OCI-LY1 (cell line): ENCODE data around the gene RPL21.

Experiments
- H2AFZ ChIP-seq: fragments of 200-600 bp; sonication (generic), shearing (Covaris generic); 2 replicates; pipeline ENCODE4 v1.6.0; 2014; ENCODE audit warnings: antibody characterized with exemption, mild to moderate bottlenecking, low read length
- H3F3A ChIP-seq: fragments of 200-600 bp; sonication (generic), shearing (Covaris generic); 2 replicates; pipeline ENCODE4 v1.6.0; 2014; ENCODE audit warnings: mild to moderate bottlenecking, antibody characterized with exemption, low read length, moderate library complexity; ENCODE audit not compliant: insufficient read depth
- H3K27ac ChIP-seq: fragments of 200-600 bp; sonication (generic); 2 replicates; pipeline ENCODE4 v1.5.1; 2014; ENCODE audit warnings: low read length, mixed run types, mild to moderate bottlenecking, low read depth; ENCODE audit not compliant: poor library complexity, severe bottlenecking
- H3K27me3 ChIP-seq: fragments of 200-600 bp; sonication (generic); 2 replicates; pipeline ENCODE4 v1.6.0; 2014; ENCODE audit warnings: antibody characterized with exemption, mild to moderate bottlenecking, low read length, moderate library complexity; ENCODE audit not compliant: insufficient read depth
- H3K36me3 ChIP-seq: fragments of 200-600 bp; sonication (generic); 2 replicates; pipeline ENCODE4 v1.6.1; 2014; ENCODE audit warnings: mild to moderate bottlenecking, antibody characterized with exemption, low read length, moderate library complexity, mixed read lengths; ENCODE audit not compliant: insufficient read depth
- H3K4me1 ChIP-seq: fragments of 200-600 bp; sonication (generic); 2 replicates; pipeline ENCODE4 v1.5.1; 2014; ENCODE audit warnings: mild to moderate bottlenecking, low read length, moderate library complexity; ENCODE audit not compliant: insufficient read depth, severe bottlenecking
- H3K4me2 ChIP-seq: fragments of 200-600 bp; sonication (generic), shearing (Covaris generic); 2 replicates; pipeline ENCODE4 v1.6.1; 2014; ENCODE audit warnings: low read length
- H3K4me3 ChIP-seq: fragments of 200-600 bp; sonication (generic); 2 replicates; pipeline ENCODE4 v1.5.1; 2014; ENCODE audit warnings: low read length, low read depth, mild to moderate bottlenecking, mixed read lengths; ENCODE audit not compliant: poor library complexity, severe bottlenecking
- H3K79me2 ChIP-seq: fragments of 200-600 bp; shearing (Covaris generic); 2 replicates; pipeline ENCODE4 v1.6.1; 2016; ENCODE audit warnings: mixed run types, low read length, mixed read lengths; ENCODE audit not compliant: insufficient read depth
- H3K9ac ChIP-seq: fragments of 200-600 bp; sonication (generic), shearing (Covaris generic); 2 replicates; pipeline ENCODE4 v1.6.1; 2014; ENCODE audit warnings: mild to moderate bottlenecking, low read length, mixed read lengths
- H3K9me2 ChIP-seq: fragments of 200-600 bp; sonication (generic), shearing (Covaris generic); 2 replicates; pipeline ENCODE4 v1.6.1; 2014; ENCODE audit warnings: low read depth, mild to moderate bottlenecking, low read length, mixed read lengths
- H3K9me3 ChIP-seq: fragments of 200-600 bp; shearing (Covaris generic); 2 replicates; pipeline ENCODE4 v1.6.1; 2014; ENCODE audit warnings: low read length, mixed read lengths
- H4K20me1 ChIP-seq: fragments of 200-600 bp; sonication (generic), shearing (Covaris generic); 2 replicates; pipeline ENCODE4 v1.6.0; 2016; ENCODE audit warnings: mild to moderate bottlenecking, low read length; ENCODE audit not compliant: insufficient read depth
- CTCF ChIP-seq: fragments of 200-600 bp; sonication (generic), shearing (Covaris generic); IDR thresholded peaks from 2 replicates; pipeline ENCODE4 v1.5.1; 2017; ENCODE audit warnings: mild to moderate bottlenecking, antibody characterized with exemption, low read length, moderate library complexity, mixed read lengths
- EZH2 ChIP-seq: fragments of 200-600 bp; sonication (generic), shearing (Covaris generic); IDR thresholded peaks from 2 replicates; pipeline ENCODE4 v1.8.0; 2017; ENCODE audit warnings: borderline replicate concordance, mixed run types, mild to moderate bottlenecking, antibody characterized with exemption, low read length, moderate library complexity, mixed read lengths

RPL21 gene

GRCh38 chr13:27259831-27260230 is 8.5 kb downstream of the RPL21 start:
- no peaks in the 10 kb centered on the region for H3K9me3 ChIP-seq
- peaks cover 6% of the 10 kb centered on the region; the same call in 1 of the 2 replicates for H3K79me2 ChIP-seq

GRCh38 chr13:27261396-27261795 is 10.0 kb downstream of the RPL21 start:
- Histone ChIP-seq H3K27ac (no peak overlapping the region), H3K27me3 (no peaks in the 10 kb centered on the region), H3F3A (peaks cover 12% of the 10 kb centered on the region), H4K20me1 (0 out of 2 replicates have a peak, but pooled peaks cover 3% of the 10 kb centered on the region), H3K79me2 (no peaks in the 10 kb centered on the region), H3K36me3 (peaks cover 53% of the 10 kb centered on the region), H3K4me2 (no peak overlapping the region), H3K9me3 (no peaks in the 10 kb centered on the region), H3K4me1 (peaks cover 20% of the 10 kb centered on the region), H3K4me3 (no peak overlapping the region), H3K9ac (no peak overlapping the region), H3K9me2 (no peaks in the 10 kb centered on the region), H2AFZ (no peak overlapping the region)
- TF ChIP-seq EZH2 (no peak), CTCF (no peak)

More at GRCh38 chr13:27259831-27260230, 8.5 kb downstream of the RPL21 start:
- Histone ChIP-seq H3K4me3 (no peak overlapping the region), H2AFZ (no peak overlapping the region), H3K36me3 (peaks cover 68% of the 10 kb centered on the region), H3K9ac (no peak overlapping the region), H3K27ac (peak overlapping the region; percentile 26), H3K4me1 (peaks cover 20% of the 10 kb centered on the region), H3K9me2 (no peaks in the 10 kb centered on the region), H4K20me1 (0 out of 2 replicates have a peak, but pooled peaks cover 3% of the 10 kb centered on the region), H3F3A (peaks cover 12% of the 10 kb centered on the region), H3K27me3 (no peaks in the 10 kb centered on the region), H3K4me2 (no peak overlapping the region)
- TF ChIP-seq EZH2 (no peak), CTCF (no peak)

DNA sequence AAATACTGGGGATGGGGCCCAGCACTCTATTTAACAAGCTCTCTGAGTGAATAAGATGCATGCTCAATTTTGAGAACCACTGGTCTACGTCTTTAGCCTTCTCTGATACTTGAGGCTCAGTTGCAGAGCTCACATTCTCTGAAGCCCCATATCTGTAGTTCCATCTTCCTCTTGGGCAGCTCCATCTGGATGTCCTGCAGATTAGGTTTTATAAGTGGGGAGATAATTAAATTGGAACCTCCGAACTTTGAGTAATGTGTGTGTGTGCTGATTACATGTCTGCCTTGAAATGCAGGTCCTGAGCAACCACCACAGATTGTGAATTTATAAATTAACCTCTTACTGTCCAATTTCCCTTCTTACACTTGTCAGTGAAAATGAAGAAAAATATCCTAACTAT is 12.1 kb downstream of the RPL21 start:
- Histone ChIP-seq H3K9ac (no peak overlapping the region), H4K20me1 (0 out of 2 replicates have a peak, but pooled peaks cover 3% of the 10 kb centered on the region), H3K9me3 (no peaks in the 10 kb centered on the region), H3K27ac (no peak overlapping the region), H3K36me3 (peaks cover 32% of the 10 kb centered on the region), H2AFZ (no peak overlapping the region), H3K27me3 (no peaks in the 10 kb centered on the region), H3K4me2 (no peak overlapping the region), H3K79me2 (no peaks in the 10 kb centered on the region), H3K4me3 (no peak overlapping the region), H3K9me2 (no peaks in the 10 kb centered on the region), H3K4me1 (peaks cover 18% of the 10 kb centered on the region), H3F3A (peaks cover 12% of the 10 kb centered on the region)
- TF ChIP-seq EZH2 (no peak), CTCF (no peak)
